ENCODE results near the gene IL27RA.

Gene IL27RA

DNA sequence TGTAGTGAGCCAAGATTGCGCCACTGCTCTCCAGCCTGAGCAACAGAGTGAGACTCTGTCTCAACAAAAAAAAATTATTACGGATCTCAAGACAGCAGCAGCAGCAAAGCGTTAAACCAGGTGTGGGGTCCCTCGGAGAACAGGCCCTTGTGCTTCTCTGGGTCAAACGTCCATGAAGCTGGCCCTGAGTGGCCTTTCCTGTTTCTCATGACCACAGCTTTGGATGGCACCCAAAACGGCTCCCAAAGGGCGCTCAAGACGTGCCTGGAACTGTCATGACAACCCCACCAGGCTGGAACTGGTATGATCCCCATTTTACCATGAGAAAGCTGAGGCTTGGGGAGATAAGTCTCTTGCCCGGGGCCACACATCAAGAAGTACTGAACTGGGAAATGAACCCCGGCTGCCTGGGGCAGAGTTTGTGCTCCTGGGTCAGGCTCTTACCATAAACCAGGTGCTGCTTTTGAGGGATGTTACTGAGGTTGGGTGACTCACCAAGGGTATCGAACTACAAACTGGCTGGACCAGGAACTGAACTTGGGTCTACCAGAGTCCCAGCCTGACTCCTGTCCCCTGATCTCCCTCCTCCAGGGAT lies 70.6 kb downstream of the IL27RA start:
- Histone ChIP-seq H3K36me3 (ENCODE audit: insufficient read depth, low read length) (peaks cover 49% of the 10 kb centered on the region), H3K79me2 (ENCODE audit: insufficient read depth, low read length) (no peaks in the 10 kb centered on the region), H3K9me3 (ENCODE audit: insufficient read depth, low read length, severe bottlenecking) (no peaks in the 10 kb centered on the region), H3K9ac (ENCODE audit: low read depth, low read length) (no peak overlapping the region), H4K20me1 (ENCODE audit: insufficient read depth, low read length) (no peaks in the 10 kb centered on the region), H3K27ac (ENCODE audit: low read length) (no peak overlapping the region), H2AFZ (ENCODE audit: low read depth, low read length) (no peak overlapping the region), H3K4me1 (ENCODE audit: insufficient read depth, low read length) (no peaks in the 10 kb centered on the region), H3K27me3 (ENCODE audit: insufficient read depth, low read length, poor library complexity) (no peaks in the 10 kb centered on the region), H3K4me3 (ENCODE audit: low read depth in 1 of 2, low read length in 2 of 2) (no peak overlapping the region), H3K4me2 (ENCODE audit: insufficient read depth, low read length) (no peak overlapping the region)
- DNase-seq = no peak
- ATAC-seq (ENCODE audit: insufficient read depth, low read depth) = no peak
- TF ChIP-seq, protein P1, sequence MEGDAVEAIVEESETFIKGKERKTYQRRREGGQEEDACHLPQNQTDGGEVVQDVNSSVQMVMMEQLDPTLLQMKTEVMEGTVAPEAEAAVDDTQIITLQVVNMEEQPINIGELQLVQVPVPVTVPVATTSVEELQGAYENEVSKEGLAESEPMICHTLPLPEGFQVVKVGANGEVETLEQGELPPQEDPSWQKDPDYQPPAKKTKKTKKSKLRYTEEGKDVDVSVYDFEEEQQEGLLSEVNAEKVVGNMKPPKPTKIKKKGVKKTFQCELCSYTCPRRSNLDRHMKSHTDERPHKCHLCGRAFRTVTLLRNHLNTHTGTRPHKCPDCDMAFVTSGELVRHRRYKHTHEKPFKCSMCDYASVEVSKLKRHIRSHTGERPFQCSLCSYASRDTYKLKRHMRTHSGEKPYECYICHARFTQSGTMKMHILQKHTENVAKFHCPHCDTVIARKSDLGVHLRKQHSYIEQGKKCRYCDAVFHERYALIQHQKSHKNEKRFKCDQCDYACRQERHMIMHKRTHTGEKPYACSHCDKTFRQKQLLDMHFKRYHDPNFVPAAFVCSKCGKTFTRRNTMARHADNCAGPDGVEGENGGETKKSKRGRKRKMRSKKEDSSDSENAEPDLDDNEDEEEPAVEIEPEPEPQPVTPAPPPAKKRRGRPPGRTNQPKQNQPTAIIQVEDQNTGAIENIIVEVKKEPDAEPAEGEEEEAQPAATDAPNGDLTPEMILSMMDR (IDR thresholded peaks at IDR 0.05; ENCODE audit: borderline replicate concordance, extremely low read depth, low read length, poor library complexity, severe bottlenecking) = no peak
- no peak for TF ChIP-seq EZH2 (IDR thresholded peaks at IDR 0.05; ENCODE audit: borderline replicate concordance, low read depth, low read length, severe bottlenecking)

- Histone ChIP-seq H3K27me3 (ENCODE audit: insufficient read depth, low read length, poor library complexity) (no peaks in the 10 kb centered on the region), H3K4me3 (ENCODE audit: low read depth in 1 of 2, low read length in 2 of 2) (no peak overlapping the region), H4K20me1 (ENCODE audit: insufficient read depth, low read length) (no peaks in the 10 kb centered on the region; the same call in 1 of the 2 replicates), H3K9ac (ENCODE audit: low read depth, low read length) (no peak overlapping the region), H3K9me3 (ENCODE audit: insufficient read depth, low read length, severe bottlenecking) (no peaks in the 10 kb centered on the region), H2AFZ (ENCODE audit: low read depth, low read length) (no peak overlapping the region), H3K79me2 (ENCODE audit: insufficient read depth, low read length) (0 out of 2 replicates have a peak, but pooled peaks cover under 1% of the 10 kb centered on the region), H3K4me2 (ENCODE audit: insufficient read depth, low read length) (no peak overlapping the region), H3K27ac (ENCODE audit: low read length) (no peak overlapping the region), H3K36me3 (ENCODE audit: insufficient read depth, low read length) (peaks cover 44% of the 10 kb centered on the region), H3K4me1 (ENCODE audit: insufficient read depth, low read length) (no peaks in the 10 kb centered on the region)
- ATAC-seq (ENCODE audit: insufficient read depth, low read depth) = no peak
- DNase-seq = no peak
- TF ChIP-seq EZH2 (IDR thresholded peaks at IDR 0.05; ENCODE audit: borderline replicate concordance, low read depth, low read length, severe bottlenecking) = no peak
- TF ChIP-seq, protein P1 (IDR thresholded peaks at IDR 0.05; ENCODE audit: borderline replicate concordance, extremely low read depth, low read length, poor library complexity, severe bottlenecking) = no peak
Measured at GRCh38 chr19:14102756-14103155, 71.2 kb downstream of the IL27RA start.

All from DND-41 (cell line).